Chondrocyte (in vitro differentiated cells): ENCODE data around the gene MED13L. TPM values are rescaled to one million over a fixed set of nuclear protein-coding genes. Genes with fewer than 3 reads are reported as not detected.

ENCODE experiments used
- DNase-seq: peaks from one replicate; pipeline ENCODE4 v3.0.0; 2021; ENCODE audit warnings: mixed read lengths, low spot score
- H3K27ac Mint-ChIP-seq: one replicate; pipeline ENCODE4 v1.8.0; 2021; ENCODE audit warnings: mild to moderate bottlenecking, moderate library complexity, mixed read lengths; ENCODE audit not compliant: unreplicated experiment
- H3K27me3 Mint-ChIP-seq: 2 replicates; pipeline ENCODE4 v1.8.0; 2021; ENCODE audit warnings: low read depth, mixed read lengths
- H3K36me3 Mint-ChIP-seq: 2 replicates; pipeline ENCODE4 v1.8.0; 2021; ENCODE audit warnings: low read depth, mixed read lengths
- H3K4me1 Mint-ChIP-seq: 2 replicates; pipeline ENCODE4 v1.8.0; 2021; ENCODE audit warnings: low read depth, mild to moderate bottlenecking, mixed read lengths
- H3K4me3 Mint-ChIP-seq: one replicate; pipeline ENCODE4 v1.8.0; 2021; ENCODE audit warnings: mild to moderate bottlenecking, moderate library complexity, mixed read lengths; ENCODE audit not compliant: unreplicated experiment
- H3K9me3 Mint-ChIP-seq: 2 replicates; pipeline ENCODE4 v1.8.0; 2021; ENCODE audit warnings: low read depth, mixed read lengths
- total RNA-seq: library from RNA; stranded (reverse); gene quantifications from 3 replicates; pipeline ENCODE4 v1.2.1, GENCODE V29; 2021
- TF ChIP-seq, protein P1 (sequence below): fragments of 200-600 bp; sonication (generic); IDR thresholded peaks from 2 replicates; pipeline ENCODE4 v1.5.0; 2021; ENCODE audit warnings: antibody characterized with exemption, mild to moderate bottlenecking, moderate library complexity

MED13L gene
- total RNA-seq, 1 donor from 2014 or later = 162 TPM

DNA sequence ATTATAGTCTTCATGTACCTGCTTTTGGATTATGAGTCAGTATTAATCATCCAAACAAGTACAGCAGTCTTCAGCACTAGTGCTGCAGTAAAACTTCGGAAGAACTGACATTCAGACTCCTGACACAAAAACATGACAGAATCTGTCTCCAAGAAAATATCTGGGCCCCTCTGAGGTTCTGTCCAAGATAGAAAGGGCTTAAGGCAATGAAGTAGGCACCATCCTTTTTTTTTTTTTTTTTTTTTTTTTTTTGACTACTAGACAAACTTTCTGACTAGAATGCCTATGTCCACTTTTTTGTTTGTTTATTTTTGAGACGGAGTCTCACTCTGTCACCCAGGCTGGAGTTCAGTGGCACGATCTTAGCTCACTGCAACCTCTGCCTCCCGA lies 112.5 kb downstream of the MED13L start:
- Mint-ChIP-seq H3K36me3 (no peaks in the 10 kb centered on the region), H3K27ac (peak overlapping the region; percentile 92), H3K9me3 (no peaks in the 10 kb centered on the region), H3K4me1 (peaks cover 74% of the 10 kb centered on the region), H3K4me3 (no peak overlapping the region), H3K27me3 (no peaks in the 10 kb centered on the region)
- DNase-seq = no peak
- TF ChIP-seq, protein P1, sequence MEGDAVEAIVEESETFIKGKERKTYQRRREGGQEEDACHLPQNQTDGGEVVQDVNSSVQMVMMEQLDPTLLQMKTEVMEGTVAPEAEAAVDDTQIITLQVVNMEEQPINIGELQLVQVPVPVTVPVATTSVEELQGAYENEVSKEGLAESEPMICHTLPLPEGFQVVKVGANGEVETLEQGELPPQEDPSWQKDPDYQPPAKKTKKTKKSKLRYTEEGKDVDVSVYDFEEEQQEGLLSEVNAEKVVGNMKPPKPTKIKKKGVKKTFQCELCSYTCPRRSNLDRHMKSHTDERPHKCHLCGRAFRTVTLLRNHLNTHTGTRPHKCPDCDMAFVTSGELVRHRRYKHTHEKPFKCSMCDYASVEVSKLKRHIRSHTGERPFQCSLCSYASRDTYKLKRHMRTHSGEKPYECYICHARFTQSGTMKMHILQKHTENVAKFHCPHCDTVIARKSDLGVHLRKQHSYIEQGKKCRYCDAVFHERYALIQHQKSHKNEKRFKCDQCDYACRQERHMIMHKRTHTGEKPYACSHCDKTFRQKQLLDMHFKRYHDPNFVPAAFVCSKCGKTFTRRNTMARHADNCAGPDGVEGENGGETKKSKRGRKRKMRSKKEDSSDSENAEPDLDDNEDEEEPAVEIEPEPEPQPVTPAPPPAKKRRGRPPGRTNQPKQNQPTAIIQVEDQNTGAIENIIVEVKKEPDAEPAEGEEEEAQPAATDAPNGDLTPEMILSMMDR = no peak

- Mint-ChIP-seq H3K27me3 (no peaks in the 10 kb centered on the region), H3K4me1 (peaks cover 72% of the 10 kb centered on the region), H3K27ac (peak overlapping the region; percentile 92), H3K36me3 (no peaks in the 10 kb centered on the region), H3K4me3 (peak overlapping the region; percentile 23), H3K9me3 (no peaks in the 10 kb centered on the region)
- TF ChIP-seq, protein P1 = no peak
- no peak for DNase-seq
Observed at GRCh38 chr12:116164250-116165035, 113.0 kb downstream of the MED13L start.

GRCh38 chr12:116162071-116162470 lies 115.4 kb downstream of the MED13L start:
- Mint-ChIP-seq H3K4me1 (peaks cover 89% of the 10 kb centered on the region), H3K27me3 (no peaks in the 10 kb centered on the region), H3K27ac (peak overlapping the region; percentile 69), H3K9me3 (no peaks in the 10 kb centered on the region), H3K4me3 (no peak overlapping the region), H3K36me3 (no peaks in the 10 kb centered on the region)
- TF ChIP-seq, protein P1 = no peak
- DNase-seq = no peak

DNA sequence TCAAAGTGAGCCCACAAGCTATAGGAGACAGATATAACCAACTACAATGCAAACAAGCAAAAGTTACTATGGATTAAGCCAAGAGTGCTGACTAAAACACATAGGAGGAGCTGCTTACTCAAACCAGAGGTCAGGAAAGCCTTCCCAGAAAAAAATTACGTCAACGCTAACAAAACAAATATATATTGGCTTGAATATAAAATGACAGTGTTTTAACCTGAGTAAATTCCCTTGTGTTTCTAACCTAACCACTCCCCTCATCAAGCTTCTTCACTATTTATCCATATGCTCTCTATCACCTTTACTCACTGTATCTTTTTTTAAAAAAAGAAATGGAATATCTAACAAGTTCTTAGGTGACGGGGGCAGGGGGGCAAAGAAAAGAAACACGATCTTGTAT lies 115.9 kb downstream of the MED13L start:
- peak overlapping the region; percentile 81 for H3K27ac Mint-ChIP-seq
- TF ChIP-seq, protein P1 = peak; percentile 10
- no peak overlapping the region for H3K4me3 Mint-ChIP-seq
- no peak for DNase-seq
- no peaks in the 10 kb centered on the region for H3K27me3 Mint-ChIP-seq
- no peaks in the 10 kb centered on the region for H3K36me3 Mint-ChIP-seq
- H3K4me1 Mint-ChIP-seq = peaks cover 90% of the 10 kb centered on the region
- no peaks in the 10 kb centered on the region for H3K9me3 Mint-ChIP-seq

DNA sequence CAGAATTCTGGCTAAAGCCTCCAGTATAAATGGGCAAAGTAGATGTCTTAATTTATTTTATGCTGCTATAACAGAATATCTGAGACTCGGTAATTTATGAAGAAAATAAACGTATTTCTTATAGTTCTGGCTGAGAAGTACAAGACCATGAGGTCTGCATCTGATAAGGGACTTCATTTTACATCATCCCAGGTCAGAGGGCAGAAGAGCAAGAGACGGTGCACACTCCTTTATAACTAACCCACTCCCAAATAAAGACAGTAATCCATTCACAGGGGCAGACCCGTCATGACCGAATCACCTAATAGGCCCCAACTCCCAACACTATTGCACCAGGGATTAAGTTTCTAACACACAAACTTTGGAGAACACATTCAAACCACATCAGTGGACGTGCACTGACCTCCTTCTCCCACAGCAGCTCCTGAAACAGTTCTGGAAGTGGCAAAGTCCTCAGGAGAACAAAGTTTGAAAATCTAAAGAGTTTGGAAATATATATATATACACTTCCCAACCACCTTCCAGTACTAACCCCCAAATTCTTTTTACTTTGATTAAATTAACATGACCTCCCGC lies 116.5 kb downstream of the MED13L start:
- no peaks in the 10 kb centered on the region for H3K9me3 Mint-ChIP-seq
- no peaks in the 10 kb centered on the region for H3K27me3 Mint-ChIP-seq
- DNase-seq = no peak
- TF ChIP-seq, protein P1 = no peak
- H3K27ac Mint-ChIP-seq = peak overlapping the region; percentile 81
- H3K4me3 Mint-ChIP-seq = no peak overlapping the region
- peaks cover 87% of the 10 kb centered on the region for H3K4me1 Mint-ChIP-seq
- H3K36me3 Mint-ChIP-seq = no peaks in the 10 kb centered on the region
